ENCODE measurements around the gene SEC11A.
A peak's percentile ranks its signal among the peaks of the same experiment; 100 is the strongest.

The SEC11A gene

GRCh38 chr15:84714372-84714771 is 1.6 kb downstream of the SEC11A start:
- TF ChIP-seq, protein P1, sequence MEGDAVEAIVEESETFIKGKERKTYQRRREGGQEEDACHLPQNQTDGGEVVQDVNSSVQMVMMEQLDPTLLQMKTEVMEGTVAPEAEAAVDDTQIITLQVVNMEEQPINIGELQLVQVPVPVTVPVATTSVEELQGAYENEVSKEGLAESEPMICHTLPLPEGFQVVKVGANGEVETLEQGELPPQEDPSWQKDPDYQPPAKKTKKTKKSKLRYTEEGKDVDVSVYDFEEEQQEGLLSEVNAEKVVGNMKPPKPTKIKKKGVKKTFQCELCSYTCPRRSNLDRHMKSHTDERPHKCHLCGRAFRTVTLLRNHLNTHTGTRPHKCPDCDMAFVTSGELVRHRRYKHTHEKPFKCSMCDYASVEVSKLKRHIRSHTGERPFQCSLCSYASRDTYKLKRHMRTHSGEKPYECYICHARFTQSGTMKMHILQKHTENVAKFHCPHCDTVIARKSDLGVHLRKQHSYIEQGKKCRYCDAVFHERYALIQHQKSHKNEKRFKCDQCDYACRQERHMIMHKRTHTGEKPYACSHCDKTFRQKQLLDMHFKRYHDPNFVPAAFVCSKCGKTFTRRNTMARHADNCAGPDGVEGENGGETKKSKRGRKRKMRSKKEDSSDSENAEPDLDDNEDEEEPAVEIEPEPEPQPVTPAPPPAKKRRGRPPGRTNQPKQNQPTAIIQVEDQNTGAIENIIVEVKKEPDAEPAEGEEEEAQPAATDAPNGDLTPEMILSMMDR (IDR thresholded peaks at IDR 0.05; ENCODE audit: insufficient read depth, low read length, poor library complexity, severe bottlenecking), result no peak
- no peak for TF ChIP-seq EZH2phosphoT487 (conservative IDR thresholded peaks at IDR 0.05; ENCODE audit: low read length)
- H4K20me1 ChIP-seq (ENCODE audit: low read depth, low read length), result peaks cover 5% of the 10 kb centered on the region; the same call in 1 of the 2 replicates
- H3K36me3 ChIP-seq (ENCODE audit: low read length), result no peaks in the 10 kb centered on the region
- peaks cover 63% of the 10 kb centered on the region for H3K79me2 ChIP-seq (ENCODE audit: insufficient read depth, low read length)
- peak overlapping the region; percentile 97 for H3K4me3 ChIP-seq (ENCODE audit: insufficient read depth, low read length, poor library complexity, severe bottlenecking)
- H2AFZ ChIP-seq (ENCODE audit: low read depth, low read length, severe bottlenecking), result no peak overlapping the region
- H3K9ac ChIP-seq (ENCODE audit: low read length), result peak overlapping the region; percentile 94
- peak overlapping the region; percentile 93 for H3K4me2 ChIP-seq (ENCODE audit: low read depth, low read length, poor library complexity, severe bottlenecking)
- H3F3A ChIP-seq (ENCODE audit: insufficient read depth), result no peaks in the 10 kb centered on the region
- H3K27ac ChIP-seq (ENCODE audit: low read depth, low read length), result no peak overlapping the region
- no peaks in the 10 kb centered on the region for H3K27me3 ChIP-seq (ENCODE audit: low read length)
- H3K9me2 ChIP-seq (replicated peaks; ENCODE audit: insufficient read depth, low read length), result no peaks in the 10 kb centered on the region
- H3K9me3 ChIP-seq (ENCODE audit: insufficient read depth, low read length), result no peaks in the 10 kb centered on the region

DNA sequence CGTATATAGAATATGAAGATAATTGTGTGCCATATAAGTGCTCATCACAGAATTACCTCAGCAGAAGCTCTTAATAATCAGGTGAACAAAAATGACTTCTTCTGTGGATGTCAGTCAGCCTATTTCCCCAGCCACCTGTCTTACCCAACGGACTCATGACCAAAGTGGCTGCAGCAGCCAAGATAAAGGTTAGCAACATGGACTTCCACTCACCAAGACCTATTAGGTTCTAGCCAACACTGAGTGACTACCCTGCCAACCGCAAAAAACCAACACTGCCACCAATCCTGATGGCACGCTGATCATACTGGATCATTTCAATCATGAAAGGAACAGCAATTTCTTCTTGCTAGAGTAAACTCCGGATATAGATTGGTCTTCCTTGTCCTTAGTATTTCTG is 12.1 kb downstream of the SEC11A start:
- H2AFZ ChIP-seq (ENCODE audit: low read depth, low read length, severe bottlenecking), result no peak overlapping the region
- no peaks in the 10 kb centered on the region for H3K27me3 ChIP-seq (ENCODE audit: low read length)
- H3K9ac ChIP-seq (ENCODE audit: low read length), result no peak overlapping the region
- H3F3A ChIP-seq (ENCODE audit: insufficient read depth), result no peaks in the 10 kb centered on the region
- H4K20me1 ChIP-seq (ENCODE audit: low read depth, low read length), result peaks cover under 1% of the 10 kb centered on the region; the same call in 1 of the 2 replicates
- no peaks in the 10 kb centered on the region for H3K36me3 ChIP-seq (ENCODE audit: low read length)
- no peaks in the 10 kb centered on the region for H3K9me3 ChIP-seq (ENCODE audit: insufficient read depth, low read length)
- peaks cover 95% of the 10 kb centered on the region for H3K79me2 ChIP-seq (ENCODE audit: insufficient read depth, low read length)
- no peak overlapping the region for H3K4me2 ChIP-seq (ENCODE audit: low read depth, low read length, poor library complexity, severe bottlenecking)
- no peak overlapping the region for H3K27ac ChIP-seq (ENCODE audit: low read depth, low read length)
- H3K4me3 ChIP-seq (ENCODE audit: insufficient read depth, low read length, poor library complexity, severe bottlenecking), result no peak overlapping the region
- H3K9me2 ChIP-seq (replicated peaks; ENCODE audit: insufficient read depth, low read length), result no peaks in the 10 kb centered on the region
- TF ChIP-seq EZH2phosphoT487 (conservative IDR thresholded peaks at IDR 0.05; ENCODE audit: low read length), result no peak
- TF ChIP-seq, protein P1 (IDR thresholded peaks at IDR 0.05; ENCODE audit: insufficient read depth, low read length, poor library complexity, severe bottlenecking), result no peak

- no peaks in the 10 kb centered on the region for H3K27me3 ChIP-seq (ENCODE audit: low read length)
- H4K20me1 ChIP-seq (ENCODE audit: low read depth, low read length), result peaks cover 6% of the 10 kb centered on the region; the same call in 1 of the 2 replicates
- peaks cover 5% of the 10 kb centered on the region; the same call in 1 of the 2 replicates for H3F3A ChIP-seq (ENCODE audit: insufficient read depth)
- no peaks in the 10 kb centered on the region for H3K36me3 ChIP-seq (ENCODE audit: low read length)
- no peak overlapping the region for H3K4me3 ChIP-seq (ENCODE audit: insufficient read depth, low read length, poor library complexity, severe bottlenecking)
- no peaks in the 10 kb centered on the region for H3K9me3 ChIP-seq (ENCODE audit: insufficient read depth, low read length)
- no peaks in the 10 kb centered on the region for H3K9me2 ChIP-seq (replicated peaks; ENCODE audit: insufficient read depth, low read length)
- H3K27ac ChIP-seq (ENCODE audit: low read depth, low read length), result no peak overlapping the region
- peaks cover 95% of the 10 kb centered on the region for H3K79me2 ChIP-seq (ENCODE audit: insufficient read depth, low read length)
- H3K4me2 ChIP-seq (ENCODE audit: low read depth, low read length, poor library complexity, severe bottlenecking), result no peak overlapping the region
- no peak for TF ChIP-seq EZH2phosphoT487 (conservative IDR thresholded peaks at IDR 0.05; ENCODE audit: low read length)
- TF ChIP-seq, protein P1 (IDR thresholded peaks at IDR 0.05; ENCODE audit: insufficient read depth, low read length, poor library complexity, severe bottlenecking), result no peak
- H3K9ac ChIP-seq (ENCODE audit: low read length), result no peak overlapping the region
- H2AFZ ChIP-seq (ENCODE audit: low read depth, low read length, severe bottlenecking), result no peak overlapping the region
These were observed 12.9 kb downstream of the SEC11A start for GRCh38 chr15:84702961-84703482.

All from SU-DHL-6 (cell line).